Measurements from ENCODE around the gene HDGFL2.

Gene HDGFL2

DNA sequence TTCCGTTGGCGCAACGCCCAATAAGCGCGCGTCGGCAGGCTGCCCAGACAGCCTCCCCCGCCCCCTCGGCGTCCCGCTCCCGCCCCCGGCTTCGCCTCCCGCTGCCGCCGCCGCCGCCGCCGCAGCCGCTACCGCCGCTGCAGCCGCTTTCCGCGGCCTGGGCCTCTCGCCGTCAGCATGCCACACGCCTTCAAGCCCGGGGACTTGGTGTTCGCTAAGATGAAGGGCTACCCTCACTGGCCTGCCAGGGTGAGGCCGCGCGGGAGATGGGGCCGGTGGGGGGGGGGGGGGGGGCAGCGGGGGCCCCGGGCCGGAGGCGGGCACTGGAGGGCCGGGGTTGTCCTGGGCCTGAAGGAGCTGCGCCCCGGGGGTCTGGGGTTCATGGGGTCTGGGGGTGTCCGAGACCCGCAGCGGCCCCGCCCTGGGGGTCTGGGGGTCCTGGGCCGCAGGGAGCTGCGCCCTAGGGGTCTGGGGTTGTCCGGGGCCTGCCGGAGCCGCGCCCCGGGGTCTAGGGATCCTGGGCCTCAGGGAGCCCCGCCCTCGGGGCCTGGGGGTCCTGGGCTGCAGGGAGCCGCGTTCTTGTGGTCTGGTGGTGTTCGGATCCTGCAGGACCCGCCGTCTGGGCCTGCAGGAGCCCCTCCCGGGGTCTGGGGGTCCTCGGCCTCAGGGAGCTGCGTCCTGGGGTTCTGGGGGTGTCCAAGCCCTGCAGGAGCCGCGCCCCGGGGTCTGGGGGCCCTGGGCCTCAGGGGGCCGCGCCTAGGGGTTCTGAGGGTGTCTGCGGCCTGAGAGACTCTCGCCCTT lies at the start of gene HDGFL2:
Gene HDGFL2, plus strand, starts transcription at position 124 of the 801 bp plus-strand sequence. Its CDS starts 54 bp downstream, at position 178.
- DNase-seq: no peak

DNA sequence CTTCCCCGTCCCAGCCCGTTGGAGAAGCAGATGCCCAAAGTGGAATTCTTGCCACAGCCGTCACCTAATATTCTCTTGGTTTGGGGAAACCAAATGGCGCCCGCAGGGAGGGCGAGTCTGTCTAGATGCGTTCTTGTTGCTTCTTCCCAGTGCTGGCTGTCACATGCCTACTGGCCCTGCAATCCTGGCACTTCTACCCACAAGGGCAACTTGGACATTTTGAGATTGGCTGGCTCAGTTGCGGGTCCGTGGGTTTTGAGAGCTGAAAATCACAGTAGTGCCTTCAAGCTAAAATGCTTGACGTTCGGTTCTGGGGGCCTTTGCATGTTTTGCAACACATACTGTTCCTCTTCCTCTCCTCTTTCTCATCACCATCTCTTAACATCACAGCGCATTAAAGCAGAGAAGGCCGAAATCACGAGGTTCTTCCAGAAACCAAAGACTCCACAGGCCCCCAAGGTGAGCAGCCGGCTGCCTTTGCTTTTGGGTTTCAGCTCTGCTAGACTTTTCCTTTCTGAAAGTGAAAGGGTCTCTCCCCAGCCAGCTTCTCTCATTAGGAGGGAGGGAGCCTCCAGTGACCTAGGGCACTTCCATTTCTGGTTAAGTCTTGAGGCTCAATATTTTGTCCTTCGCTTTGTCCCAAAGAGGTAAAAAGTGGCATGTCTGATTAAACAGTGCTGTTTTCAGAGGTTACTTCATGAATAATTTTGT lies 48.5 kb upstream of the HDGFL2 start:
- no peak for DNase-seq

DNA sequence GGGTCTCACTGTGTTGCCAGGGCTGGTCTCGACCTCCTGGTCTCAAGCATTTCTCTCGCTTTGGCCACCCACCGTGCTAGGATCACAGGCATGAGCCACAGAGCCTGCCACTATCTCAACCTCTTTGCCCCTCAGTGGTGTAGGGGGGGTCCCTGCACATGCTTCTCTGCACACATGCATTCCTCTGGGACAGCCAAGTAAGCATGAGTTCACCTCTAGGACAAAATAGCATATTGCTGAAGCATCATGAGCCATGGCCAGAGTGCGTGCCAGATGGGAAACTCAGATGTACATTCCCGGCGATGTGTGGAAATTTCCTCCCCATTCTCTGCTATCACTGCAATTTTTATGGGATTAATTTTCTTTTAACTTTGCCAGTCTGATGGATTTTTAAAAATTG lies 46.6 kb upstream of the HDGFL2 start:
- DNase-seq: no peak

DNA sequence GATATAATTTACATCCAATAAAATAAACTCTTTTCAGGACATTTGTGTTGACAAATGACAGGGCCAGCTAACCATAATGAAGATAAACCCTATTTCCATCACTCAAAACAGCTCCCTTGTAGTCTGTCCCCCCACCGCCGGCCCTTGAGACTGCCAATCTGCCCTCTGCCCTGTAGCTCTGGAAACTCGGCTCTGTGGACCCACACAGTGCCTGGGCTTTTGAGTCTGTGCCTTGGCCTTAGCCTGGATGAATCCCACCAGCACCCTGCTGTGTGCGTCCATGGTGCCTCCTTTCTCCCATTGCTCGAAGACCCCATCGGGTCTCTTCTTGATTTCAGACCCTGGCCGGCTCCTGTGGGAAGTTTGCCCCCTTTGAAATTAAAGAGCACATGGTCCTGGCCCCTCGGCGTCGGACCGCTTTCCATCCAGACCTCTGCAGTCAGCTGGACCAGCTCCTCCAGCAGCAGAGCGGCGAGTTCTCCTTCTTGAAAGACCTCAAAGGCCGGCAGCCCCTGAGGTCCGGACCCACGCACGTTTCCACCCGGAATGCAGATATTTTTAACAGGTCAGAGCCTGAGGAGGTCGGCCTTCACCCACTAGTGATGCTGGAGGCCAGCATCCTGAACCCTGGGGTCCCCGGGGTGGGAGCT lies 43.6 kb upstream of the HDGFL2 start:
- no peak for DNase-seq

DNA sequence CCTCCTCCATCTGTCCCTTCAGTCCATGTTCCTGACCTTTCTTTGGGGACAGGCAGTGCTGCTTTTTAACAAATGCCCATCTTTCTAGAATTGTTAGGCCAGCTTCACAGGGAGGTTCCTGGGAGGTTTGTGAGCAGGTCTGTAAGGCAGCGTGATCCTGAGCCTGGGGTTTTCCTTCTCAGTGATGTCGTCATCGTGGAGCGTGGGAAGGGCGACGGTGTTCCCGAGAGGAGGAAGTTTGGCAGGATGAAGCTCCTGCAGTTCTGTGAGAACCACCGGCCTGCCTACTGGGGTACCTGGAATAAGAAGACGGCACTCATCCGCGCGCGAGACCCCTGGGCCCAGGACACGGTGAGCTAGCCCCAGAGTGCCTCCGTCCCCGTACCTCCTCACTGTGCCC lies 42.8 kb upstream of the HDGFL2 start:
- DNase-seq: no peak

DNA sequence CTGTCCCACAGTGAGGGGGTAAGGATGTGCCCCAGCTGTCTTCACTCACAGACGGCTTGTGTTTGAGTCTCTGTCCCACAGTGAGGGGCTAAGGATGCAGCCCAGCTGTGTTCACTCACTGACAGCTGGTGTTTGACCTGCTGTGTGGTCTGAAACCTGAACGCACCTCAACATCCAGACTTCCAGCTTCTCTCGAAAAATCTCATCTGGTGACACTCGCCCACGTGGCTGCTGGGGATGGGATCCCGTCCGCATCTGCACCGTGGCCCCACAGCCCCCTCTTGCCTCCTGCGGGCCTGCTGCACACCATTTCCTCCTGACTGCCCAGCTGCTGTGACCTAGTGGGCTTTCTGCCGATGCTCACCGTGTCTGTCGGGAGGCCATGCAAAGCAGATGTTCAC lies 42.3 kb upstream of the HDGFL2 start:
- no peak for DNase-seq

DNA sequence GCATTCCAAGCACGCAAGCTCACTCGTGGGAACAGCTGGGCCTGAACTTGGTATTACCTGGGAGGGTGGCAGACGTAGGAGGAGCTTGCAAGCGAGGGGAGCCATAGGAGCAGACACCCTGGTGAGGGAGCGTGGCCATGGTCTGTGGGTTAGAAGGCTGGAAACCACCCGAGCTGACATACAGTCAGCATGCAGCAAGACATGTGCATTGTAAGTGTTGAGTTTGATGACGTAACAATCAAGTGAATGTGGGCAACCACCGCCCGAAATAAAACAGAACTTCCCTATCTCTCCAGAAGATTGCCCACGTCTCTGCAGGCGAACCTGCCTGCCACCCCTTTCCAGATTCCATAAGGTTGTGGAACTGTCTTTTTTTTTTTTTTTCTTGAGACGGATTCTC lies 41.3 kb upstream of the HDGFL2 start:
- DNase-seq: no peak

DNA sequence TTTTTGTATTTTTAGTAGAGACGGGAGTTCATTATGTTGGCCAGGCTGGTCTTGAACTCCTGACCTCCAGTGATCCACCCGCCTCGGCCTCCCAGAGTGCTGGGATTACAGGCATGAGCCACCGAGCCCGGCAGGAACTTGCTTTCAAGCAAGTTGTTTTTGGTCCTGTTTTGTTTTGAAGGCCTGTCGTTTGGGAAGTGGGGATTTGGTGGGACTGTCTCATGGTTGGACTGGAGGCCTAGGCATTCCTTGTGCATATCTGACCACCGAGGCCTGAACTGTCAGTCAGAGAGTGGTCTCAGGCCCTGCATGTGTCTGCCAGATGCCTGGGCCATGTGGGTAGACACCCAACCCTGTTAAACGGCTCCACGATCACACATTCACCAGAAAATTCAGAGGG lies 40.8 kb upstream of the HDGFL2 start:
- DNase-seq: no peak

DNA sequence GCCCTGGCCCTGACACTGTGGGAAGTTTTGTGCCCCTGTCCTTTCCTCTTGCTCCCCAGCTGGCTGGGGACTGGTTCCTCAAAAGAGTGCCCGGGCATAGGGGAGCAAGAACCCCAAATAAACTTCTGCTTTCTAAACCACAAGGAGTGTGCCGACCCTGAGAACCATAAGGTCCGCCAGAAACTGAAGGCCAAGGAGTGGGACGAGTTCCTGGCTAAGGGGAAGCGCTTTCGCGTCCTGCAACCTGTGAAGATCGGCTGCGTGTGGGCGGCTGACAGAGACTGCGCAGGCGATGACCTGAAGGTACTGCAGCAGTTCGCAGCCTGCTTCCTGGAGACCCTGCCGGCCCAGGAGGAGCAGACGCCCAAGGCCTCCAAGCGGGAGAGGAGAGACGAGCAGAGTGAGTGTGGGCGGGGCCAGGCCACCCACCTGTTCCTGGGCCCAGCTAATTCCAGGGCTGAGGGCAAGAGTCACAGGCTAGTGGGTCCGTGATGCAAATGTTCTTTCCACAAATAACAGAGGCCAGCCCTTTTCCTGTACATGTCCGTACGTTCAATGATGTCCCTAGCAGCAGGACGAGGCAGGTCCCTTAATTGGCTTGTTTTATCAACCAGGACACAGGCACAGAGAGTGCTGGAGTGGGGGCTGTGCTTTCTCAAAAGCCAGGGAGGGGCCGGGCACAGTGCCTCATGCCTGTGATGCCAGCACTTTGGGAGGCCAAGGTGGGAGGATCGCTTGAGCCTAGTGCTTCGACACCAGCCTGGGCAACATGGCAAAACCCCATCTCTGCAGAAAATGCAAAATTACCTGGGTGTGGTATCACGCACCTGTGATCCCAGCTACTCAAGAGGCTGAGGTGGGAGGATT lies 40.1 kb upstream of the HDGFL2 start:
- no peak for DNase-seq

DNA sequence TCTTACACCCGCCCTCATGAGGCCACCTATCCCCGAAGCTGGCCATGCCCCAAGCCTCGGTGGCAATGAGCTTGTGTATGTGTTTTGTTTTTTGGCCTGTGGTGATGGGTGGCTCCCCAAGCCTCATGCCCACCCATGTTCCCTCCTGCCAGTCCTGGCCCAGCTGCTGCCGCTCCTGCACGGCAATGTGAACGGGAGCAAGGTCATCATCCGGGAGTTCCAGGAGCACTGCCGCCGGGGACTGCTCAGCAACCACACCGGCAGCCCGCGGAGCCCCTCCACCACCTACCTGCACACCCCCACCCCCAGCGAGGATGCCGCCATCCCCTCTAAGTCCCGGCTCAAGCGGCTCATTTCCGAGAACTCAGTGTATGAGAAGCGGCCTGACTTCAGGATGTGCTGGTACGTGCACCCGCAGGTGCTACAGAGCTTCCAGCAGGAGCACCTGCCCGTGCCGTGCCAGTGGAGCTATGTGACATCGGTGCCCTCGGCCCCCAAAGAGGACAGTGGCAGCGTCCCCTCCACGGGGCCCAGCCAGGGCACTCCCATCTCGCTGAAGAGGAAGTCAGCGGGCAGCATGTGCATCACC lies 39.1 kb upstream of the HDGFL2 start:
- no peak for DNase-seq

DNA sequence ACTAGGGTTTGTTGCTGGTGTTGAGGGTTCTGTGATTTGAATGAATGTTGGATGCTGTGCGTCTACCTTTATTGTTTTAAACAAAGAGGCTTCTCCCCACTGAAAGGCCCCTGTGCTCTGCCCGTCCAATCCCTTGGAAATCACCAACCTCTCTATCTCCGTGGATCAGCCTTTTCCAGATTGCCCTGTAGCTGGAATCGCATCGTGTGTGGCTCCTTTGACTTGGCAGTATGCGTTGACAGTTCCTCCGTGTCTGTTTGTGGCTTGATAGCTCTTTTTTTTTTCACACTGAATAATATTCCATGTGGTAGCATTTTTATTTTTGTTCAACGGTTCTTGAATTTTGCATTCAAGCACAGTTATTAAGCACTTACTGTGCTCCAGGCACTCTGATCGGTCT lies 37.7 kb upstream of the HDGFL2 start:
- DNase-seq: no peak

DNA sequence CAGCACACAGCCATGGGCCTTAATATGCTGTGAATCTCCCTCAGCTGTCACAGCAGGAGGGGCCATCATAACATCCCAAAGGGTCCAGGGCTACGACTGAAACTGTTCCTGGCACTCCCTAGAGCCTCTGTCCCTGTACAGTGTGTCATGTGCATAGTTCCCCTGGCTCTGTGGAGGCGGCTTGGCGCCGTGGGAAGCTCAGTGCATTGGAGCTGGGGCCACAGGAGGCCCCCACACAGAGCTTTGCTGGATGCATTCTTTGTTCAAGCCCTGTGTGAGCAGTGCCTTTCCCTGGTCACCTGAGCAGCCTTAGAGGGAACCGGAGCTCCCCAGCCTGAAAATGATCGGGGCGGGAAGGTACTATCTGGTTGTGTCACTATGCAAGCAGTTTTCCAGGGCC lies 35.9 kb upstream of the HDGFL2 start:
- no peak for DNase-seq

DNA sequence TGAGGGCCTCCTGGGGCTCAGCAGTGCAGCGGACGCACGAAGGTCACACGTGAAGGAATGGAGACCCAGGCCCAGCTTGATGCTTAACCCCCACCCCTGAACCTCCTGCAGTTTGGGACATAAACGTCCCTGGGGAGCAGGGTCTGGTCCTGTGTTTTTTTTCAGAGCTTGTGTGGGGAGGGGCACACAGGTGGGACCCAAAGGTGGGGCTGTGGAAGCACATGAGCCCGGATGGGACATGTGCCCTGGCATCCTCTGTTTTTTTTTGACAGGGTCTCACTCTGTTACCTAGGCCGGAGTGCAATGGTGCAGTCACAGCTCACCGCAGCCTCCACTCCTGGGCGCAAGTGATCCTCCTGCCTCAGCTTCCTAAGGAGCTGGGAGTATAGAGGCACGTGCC lies 35.0 kb upstream of the HDGFL2 start:
- DNase-seq: no peak

DNA sequence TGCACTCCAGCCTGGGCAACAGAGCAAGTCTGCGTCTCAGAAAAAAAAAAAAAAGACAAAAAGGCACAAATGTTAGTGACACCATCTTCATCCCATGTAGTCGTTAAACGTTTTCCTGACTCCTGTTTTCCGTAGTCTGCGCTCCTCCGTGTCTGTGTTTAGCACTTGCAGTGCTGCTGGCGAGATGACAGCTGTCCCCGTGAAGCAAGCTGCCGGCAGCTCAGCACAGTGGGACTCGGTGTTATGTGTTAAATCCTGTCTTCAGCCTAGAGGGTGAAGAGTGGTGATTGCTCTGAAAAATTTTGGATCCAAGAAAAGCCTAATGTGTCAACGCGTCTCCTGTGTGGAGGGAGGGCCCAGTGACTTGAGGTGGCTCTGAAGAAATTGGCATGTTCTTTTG lies 32.9 kb upstream of the HDGFL2 start:
- DNase-seq: no peak

DNA sequence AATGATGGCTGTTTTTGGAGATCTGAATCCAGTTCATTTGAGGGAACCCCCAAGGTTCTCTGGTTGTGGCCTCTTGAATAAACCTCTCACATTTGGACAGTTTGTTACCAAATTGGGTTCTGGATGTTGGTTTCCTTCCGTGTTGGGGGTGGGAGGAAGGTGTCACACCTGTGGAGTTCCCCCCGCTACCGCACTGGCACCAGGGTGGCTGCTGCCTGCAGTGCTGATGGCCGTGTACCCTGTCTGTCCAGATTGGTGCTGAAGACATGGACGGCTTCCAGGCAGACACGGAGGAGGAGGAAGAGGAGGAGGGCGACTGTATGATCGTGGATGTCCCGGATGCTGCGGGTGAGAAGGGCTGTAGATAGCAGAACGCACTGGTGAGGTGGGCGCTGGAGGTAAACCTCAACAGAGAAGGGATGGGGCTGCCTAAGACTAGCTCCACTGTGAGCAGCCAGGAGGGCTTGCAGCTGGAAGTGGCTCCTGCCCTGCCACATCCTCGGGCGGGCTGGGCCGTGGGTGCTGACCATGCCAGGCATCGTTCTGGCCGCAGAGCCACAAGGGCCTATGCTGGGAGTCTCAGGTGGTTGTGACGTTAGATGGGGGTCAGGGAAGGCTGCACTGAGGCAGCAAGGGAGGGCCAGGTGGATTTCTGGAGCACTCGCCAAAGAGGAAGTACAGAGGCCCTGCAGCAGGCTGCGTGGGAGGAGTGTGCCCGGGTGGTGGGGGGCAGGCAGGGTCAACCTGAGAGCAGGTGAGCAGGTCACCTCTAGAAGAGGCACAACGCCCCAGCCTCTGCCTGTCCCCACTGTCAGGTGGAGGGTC lies 29.9 kb upstream of the HDGFL2 start:
- no peak for DNase-seq

DNA sequence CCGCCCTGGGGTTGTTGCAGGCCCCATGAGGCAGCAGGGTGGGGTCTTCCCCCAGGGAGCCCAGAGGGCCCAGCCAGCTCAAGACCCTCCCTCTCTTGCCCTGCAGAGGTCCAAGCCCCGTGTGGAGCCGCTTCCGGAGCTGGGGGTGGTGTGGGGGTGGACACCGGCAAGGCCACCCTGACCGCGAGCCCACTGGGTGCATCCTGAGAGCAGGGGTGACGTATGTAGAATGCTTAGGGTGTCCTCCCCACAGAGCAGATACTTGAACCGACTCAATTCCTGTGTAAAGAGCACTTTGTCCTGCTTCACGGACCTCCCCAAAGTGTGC lies 29.3 kb upstream of the HDGFL2 start:
- DNase-seq: no peak

DNA sequence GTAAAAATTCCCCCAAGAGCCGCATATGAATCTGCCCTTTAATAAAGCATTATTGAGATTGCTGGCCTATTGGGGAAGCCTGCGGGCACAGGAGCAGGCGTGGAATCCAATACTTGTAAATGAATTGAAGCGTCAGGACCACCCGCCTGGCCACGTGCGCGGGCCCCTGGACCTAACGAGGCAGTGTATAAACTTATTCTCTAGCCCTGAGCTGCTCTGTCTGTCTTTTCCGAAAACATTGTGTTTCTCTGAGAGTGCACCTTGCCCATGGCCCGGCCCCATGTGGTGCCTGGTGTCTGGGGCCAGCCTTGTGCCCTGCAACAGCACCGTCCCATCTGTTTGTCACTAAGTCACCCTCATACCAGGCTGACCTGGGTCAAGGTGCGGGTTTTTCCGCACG lies 28.9 kb upstream of the HDGFL2 start:
- DNase-seq: no peak

DNA sequence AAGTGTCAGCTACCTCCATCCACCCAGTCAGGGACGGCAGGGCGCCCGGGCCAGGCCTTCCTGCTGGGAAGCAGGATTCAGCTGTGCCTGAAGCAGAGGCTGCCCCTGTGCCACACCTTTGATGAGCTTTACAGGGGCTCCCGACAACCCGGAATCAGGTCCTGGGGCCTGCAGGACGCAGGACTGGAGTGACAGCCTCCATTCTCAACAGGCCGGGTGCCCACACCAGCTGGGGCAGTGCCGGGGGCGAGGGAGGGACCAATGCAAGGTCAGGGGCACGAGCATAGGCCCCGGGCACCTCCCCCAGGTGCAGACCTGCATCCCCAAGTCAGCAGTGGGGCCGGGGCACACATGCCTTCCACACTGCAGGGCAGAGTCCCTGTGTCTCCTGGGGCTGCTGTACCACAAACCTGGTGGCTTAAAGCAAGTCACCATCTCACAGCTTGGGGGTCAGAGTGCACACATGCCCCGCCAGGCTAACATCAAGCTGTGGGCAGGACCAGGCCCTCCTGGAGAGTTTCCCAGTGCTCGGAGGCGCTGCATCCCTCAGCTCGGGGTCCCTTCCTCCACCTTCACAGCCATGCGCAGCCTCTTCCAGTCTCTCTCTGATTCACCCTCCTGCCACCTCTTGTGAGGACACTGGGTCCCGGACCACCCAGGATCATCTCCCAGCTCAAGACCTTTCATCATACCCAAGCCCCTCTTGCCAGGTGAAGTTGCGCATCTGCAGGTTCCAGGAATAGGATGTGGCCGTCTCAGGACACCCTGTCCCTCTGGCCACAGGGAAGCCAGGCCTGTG lies 27.9 kb upstream of the HDGFL2 start:
- no peak for DNase-seq

DNA sequence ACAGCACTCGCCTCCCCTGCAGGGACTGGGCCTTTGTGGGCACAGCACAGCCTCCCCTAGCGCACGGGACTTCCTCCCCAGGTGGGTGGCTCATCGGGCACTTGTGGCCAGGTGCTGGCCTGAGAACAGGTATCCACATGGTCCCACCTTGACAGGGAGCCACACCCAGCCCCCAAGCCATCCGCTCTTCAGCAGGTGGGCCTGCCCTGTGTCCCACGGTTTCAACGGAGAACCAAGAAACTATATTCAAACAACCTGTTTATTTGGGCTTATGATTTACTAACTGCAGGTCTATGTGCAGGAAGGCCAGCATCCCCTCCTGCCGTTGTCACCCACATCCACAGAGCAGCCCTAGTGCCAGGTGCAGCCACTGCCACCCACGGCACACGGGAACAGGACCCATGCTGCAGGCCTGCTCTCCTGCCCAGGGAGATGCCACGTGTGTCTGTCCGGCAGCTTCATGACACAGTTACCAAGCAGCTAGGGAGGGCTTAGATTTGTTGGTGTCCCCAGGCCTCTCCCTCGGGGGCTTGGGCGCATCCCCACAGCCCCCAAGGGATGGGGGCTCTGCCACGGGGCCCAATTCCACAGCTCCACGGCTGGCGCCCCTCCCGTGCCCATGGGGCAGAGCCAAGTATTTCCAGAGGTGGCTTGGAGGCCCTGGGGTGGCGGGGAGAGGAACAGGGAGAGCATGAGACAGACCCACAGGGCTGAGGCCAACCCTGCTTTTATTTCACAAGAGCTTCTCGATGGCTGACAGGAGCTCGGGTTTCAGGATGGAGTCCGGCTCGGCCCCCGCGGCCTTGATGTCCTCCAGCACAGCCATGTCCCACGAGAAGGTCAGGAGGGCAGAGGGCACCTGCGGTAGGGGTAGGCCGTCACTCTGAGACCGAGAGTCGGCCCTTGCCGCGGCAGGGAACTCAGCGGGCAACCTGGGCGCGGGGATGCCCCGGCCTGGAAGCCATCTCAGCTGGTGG lies 27.0 kb upstream of the HDGFL2 start:
- DNase-seq: no peak

Measured in stimulated activated naive CD4-positive, alpha-beta T cell treated with Interleukin-2 at 50 U/mL for 16 hours (primary cell).